Activated CD8-positive, alpha-beta memory T cell treated with anti-CD3 and anti-CD28 coated beads, Interleukin-2, amount 50 U/mL, for 1 hour (primary cell): Measurements from ENCODE around the gene CENPA.
"Not testable (repeated sequence)": the region's sequence is repeated elsewhere in the genome, so short reads cannot be mapped to it uniquely, and the experiment has no call there.

ENCODE experiments used
- DNase-seq: peaks from one replicate; pipeline ENCODE4 v3.0.0-alpha.2; 2020; ENCODE audit errors: extremely low read depth

CENPA gene

DNA sequence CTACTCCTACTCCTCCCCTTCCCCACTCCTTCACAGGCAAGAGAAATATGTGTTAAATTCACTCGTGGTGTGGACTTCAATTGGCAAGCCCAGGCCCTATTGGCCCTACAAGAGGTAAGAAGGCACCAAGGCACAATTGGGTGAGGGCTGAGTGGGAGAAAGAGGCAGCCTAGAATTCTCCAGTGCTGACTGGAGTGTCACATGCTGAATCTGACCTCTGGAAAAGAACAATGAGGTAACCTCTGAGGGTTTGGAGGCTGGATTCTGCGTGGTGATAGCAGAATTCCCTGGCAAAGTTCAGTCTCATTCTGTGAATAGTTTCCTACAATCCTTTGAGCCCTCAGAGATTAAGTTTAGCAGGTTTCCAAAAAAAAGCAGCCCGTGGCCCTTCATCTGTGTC is 6.9 kb downstream of the CENPA start:
- DNase-seq, result no peak

DNA sequence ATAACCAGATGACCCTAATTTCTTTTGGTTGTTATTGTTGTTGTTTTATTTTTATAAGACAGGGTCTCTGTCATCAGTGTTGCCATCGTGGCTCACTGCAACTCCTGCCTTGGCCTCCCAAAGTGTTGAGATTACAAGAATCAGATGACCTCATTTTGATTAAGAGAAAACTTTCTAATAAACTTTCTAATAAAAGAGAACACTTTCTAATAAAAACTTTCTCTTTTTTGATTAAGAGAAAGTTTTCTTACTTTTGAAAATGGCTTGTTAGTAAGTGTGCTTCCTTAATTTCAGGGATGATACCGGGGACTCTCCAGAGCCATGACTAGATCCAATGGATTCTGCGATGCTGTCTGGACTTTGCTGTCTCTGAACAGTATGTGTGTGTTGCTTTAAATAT is 7.7 kb downstream of the CENPA start:
- no peak for DNase-seq

DNA sequence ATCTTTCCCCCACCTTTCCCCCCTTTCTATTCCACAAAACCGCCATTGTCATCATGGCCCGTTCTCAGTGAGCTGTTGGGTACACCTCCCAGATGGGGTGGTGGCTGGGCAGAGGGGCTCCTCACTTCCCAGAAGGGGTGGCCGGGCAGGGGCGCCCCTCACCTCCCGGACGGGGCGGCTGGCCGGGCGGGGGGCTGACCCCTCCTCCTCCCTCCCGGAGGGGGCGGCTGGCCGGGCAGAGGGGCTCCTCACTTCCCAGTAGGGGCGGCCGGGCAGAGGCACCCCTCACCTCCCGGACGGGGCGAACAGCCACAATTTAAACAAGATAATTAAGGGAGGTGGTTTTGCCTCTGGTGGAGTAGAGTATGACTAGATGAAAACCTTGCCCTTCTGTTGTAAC is 9.3 kb downstream of the CENPA start:
- not testable (repeated sequence) for DNase-seq

DNA sequence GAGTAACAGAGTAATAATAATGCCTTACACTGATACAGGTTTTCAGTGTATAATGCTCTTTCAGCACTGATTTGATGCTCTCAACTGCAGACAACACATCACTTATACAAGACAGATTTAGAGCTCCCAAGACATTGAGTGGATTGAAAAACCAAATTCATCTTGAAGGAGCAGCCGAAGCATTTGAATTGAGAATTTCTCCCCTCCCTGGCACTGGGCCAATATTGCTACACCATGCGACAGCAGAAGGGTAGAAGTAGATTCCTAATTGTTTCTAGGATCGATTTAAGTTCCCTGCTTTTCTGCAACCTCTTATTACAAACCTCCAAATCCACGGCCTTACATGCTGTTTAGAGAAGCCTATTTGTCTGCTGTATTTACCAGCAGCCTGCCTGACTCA is 15.5 kb downstream of the CENPA start:
- DNase-seq, result no peak

DNA sequence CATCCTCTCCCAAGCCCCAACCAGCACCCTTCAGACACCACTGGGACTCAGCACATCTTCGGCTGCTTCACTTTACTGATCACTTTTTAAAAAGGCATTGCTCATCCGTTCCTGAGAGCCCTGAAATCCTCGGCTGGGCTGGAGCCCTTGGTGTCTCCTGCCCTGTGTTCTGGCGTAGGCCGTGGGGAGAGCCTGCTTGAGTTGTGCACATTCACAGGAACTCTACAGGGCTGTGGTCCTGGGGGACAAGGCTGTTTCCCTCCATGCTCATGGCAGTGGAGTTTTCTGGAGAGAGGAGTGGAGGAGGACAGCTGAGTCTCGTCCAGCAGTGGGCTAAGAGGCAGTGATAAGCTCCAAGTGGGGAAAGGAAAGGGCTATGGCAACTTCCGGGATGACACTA is 15.9 kb downstream of the CENPA start:
- DNase-seq, result no peak

DNA sequence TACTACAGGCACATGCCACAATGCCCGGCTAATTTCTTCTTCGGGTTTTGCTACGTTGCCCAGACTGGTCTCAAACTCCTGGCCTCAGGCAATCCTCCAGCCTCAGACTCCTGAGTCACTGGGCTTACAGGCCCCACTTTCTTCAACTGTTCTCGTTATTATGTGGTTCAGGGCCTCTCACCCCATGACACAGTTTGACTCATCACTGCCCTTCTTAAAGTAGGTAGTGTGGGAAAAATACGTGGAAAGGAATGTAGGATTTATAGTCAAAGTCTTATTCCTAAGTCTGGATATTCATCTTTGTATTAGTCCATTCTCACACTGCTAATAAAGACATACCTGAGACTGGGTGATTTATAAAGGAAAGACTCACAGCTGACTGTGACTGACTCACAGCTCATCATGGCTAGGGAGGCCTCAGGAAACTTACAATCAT is 19.4 kb downstream of the CENPA start:
- DNase-seq, result no peak

DNA sequence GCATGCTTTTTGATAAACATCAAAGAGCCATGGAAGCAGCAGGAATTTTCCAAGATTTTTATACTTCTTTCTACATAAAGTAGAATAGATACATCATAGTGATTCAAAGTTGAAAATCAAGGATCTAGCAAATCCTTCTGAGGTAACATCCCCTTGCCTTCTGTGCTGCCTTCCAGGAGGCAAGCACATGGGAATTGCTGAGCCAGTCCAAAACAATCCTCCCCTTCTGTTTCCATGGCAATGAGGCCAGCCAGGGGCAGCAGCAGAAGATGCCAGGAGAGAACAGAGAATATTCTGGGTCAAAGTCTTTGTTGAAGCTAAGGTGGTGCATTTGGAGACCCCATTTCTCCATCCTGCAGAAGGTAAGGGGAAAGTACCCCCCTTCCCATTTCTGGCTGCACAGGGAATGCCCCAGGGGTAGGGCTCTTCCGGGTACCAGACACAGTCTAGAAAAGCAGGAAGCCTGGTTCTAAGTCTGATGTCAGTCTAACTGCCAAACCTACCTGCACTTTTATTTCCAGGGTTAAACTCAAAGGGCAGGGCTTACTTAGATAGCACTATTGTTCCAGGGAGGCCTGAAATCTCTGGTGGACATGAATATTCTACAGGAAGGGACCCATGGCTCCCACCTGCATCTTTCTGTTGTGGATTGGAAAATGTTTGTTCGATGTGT is 22.1 kb downstream of the CENPA start:
- DNase-seq, result no peak

DNA sequence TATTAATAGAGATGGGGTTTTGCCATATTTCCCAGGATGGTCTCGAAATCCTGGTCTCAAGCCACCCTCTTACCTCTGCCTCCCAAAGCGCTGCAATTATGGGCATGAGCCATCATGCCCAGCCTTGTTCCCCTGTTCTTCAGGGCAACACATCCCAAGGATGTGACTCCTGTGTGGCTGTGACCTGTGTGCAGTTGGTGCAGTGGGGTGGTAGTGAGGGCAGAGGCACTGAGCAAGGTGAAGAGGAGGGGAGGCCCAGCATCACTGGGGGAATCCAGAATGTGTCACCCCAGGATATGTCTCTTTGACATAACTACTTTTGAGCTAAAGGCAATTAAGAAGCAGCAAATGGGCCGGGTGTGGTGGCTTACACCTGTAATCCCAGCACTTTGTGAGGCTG is 23.4 kb downstream of the CENPA start:
- no peak for DNase-seq

DNA sequence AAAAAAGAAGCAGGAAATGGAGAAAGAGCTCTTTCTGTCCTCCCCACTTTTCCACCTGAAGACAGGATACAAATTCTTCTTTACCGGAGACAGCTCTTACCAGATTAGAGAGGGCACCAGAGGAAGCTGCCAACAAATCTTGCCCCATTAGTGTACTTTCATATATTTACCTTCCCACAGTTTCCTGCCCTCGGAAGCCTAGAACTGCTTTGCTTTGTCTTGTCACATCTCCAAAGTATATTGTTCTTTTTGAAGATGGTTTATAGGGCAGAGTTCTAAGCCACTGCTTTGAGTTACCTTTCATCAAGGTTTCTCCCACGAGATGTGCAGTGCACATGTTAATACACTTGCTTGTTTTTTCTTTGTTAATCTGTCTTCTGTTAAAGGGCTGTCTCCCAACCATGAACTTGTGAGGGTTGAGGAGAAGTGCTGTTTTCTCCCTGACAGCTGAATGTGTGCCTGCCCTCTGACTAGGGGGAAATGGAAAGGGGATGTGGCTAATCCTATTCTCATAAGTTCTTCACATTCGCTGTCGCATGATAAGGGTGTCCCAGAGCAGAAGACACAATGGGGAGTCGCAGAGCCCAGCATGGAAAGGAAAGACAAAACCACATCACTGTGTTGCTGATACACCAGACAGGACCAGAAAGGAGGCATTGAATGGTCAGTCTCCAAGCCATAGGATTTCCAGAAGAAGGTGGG is 24.2 kb downstream of the CENPA start:
- DNase-seq, result no peak

DNA sequence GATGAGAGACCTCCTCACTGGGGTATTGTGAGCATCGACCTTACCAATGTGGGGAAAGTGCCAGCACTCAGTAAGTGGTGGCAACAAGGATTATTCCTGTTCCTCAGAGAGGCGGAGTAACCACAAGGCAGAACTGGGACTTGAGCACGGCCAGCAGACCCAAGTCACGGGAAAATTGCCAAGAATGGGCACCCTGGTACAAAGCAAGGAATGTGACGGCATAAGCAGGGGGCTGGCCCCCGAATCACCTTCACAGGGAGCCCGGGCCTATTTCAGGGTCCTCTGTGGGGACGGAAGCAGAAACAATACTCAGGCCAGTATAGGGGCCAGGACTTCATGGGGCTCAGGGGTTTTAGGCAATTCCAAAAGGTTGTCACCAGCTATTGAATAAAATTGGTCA is 25.4 kb downstream of the CENPA start:
- DNase-seq, result no peak

DNA sequence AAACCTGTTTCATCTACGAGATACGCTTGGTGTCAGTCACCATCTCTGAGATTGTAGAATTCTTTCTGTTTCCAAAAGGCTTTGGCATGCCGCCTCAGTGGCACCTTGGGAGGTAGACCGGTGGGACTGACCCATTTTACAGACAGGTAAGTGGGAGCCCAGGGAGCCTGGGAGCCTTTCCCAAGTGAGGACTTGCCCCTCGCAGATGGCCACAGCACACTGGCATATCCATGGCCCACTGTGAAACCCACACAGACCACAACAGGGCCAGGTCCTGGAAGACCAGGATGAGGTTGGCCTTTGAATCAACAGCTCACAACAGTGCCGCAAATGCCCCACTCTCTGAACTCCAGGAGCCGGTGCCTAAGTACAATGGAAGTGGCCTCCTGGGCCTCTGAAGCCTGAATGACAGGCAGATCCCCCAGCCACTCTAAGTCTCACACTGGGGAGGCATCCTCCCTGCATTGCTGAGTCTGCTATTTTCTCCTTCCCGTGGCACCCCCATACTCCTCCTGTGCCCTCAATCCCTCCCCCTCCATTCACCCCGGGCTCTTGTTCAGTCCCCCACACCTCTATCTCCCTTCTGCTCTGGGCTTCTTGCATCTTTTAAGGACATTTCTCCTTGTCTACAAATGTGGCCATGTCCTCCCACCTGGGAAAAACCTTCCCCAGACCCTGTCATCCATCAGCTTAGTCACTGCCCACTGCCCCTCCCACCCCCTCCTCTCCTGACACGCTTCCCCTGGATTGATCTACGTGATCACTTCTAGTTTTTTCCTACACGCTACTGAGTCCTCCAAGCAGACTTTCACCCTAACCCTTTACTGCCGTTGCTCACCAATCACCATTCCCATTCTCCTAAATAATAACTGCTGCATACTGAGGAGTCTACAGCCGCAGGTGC is 26.2 kb downstream of the CENPA start:
- DNase-seq, result no peak

DNA sequence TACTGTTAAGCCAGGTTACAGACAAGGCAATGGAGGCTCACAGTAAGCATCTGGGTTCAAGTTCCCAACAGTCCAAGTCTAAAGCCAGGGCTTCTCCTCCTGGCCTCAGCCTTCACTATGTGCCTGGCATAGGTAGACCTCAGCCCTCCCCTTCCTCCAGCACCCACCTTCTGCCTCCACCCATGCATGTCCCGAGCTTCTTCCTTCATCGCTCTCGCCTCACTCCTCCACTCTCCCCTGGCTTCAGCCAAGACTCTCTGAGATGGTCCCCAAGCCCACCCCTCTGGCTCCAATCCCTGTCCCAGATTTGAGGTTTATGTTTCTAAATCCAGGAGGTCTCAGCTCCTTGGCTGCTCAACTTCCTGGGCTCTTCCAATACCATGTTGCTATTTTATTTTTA is 26.9 kb downstream of the CENPA start:
- no peak for DNase-seq

DNA sequence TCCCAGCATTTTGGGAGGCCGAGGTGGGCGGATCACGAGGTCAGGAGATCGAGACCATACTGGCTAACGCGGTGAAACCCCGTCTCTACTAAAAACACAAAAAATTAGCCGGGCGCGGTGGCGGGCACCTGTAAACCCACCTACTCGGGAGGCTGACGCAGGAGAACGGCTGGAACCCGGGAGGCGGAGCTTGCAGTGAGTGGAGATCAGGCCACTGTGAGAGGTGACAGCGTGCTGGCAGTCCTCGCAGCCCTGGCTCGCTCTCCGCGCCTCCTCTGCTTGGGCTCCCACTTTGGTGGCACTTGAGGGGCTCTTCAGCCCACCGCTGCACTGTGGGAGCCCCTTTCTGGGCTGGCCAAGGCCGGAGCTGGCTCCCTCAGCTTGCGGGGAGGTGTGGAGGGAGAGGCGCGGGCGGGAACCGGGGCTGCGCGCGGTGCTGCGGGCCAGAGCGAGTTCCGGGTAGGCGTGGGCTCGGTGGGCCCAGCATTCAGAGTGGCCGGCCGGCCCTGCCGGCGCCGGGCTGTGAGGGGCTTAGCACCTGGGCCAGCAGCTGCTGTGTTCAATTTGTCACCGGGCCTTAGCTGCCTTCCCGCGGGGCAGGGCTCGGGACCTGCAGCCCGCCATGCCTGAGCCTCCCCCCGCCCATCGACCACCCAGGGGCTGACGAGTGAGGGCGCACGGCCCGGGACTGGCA is 28.4 kb downstream of the CENPA start:
- not testable (repeated sequence) for DNase-seq

DNA sequence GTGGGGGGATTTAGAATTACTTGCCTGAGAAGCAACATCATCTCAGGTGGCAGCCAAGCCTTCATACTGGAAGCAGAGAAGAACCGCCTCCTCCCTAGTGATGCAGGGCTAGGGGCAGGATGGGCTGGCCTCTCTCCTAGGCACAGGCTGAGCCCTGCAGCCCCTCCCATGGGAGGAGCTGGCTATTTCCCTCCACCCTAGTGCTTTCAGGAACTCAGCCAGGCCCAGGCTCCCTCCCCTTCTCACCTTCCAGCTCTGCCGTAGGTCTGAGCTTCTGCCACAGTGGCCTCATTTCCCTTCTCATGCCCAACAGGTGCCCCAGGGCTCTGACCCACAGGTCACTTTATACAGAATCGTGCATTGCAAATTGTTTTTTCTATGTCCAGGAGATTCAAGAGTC is 31.0 kb downstream of the CENPA start:
- no peak for DNase-seq

DNA sequence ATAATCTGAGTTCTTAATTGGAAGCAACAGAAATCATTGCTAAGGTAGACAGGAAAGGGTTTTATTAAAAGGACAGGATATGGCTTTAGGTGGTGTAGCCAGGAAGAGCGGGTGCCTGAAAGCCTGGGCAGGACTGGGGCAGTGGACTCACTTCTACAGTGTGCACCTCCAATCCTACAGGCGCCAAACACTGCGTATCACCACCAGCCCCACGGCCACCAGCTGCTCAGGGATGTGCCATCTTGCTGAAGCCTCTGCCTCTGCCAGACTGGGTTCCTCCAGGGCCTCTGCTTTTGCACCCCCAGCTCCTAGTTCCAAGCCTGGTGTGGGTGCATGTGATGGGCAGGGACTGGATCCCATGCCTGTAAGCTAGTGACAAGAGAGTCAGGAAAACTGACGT is 32.4 kb downstream of the CENPA start:
- DNase-seq, result no peak

DNA sequence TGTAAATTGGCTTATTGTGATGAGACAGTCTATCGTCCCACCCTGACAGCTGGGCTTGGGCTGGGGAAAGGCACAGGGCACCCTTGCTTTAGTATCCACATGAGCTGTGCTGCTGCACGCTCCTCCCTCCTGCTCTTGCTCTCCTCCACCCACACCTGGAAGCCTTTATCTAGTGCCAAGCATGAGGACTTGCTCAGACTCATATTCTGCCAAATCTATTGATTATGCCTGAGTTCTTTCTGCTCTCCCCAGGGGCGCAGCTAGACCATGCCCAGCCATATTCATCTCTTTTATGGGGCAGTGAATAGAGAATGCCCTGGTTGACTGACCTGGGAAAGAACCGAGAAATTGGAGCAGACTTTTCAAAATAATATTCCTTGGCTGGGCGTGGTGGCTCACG is 33.1 kb downstream of the CENPA start:
- DNase-seq, result no peak

DNA sequence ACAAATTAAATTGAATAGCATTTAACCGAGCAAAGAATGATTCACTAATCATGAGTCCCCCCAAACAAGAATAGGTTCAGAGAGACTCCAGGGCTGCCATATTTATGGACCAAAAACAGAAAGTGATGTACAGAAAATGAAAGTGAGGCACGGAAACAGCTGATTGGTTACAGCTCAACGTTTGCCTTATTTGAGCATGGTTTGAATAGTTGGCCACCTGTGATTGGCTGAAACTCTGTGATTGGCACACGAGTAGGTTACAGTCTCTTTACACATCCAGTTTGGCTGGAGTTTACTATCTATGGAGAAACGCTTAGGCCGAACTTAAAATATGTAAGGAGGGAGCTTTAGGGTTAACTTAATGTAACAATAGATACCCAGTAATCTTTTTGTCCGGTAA is 35.1 kb downstream of the CENPA start:
- no peak for DNase-seq

DNA sequence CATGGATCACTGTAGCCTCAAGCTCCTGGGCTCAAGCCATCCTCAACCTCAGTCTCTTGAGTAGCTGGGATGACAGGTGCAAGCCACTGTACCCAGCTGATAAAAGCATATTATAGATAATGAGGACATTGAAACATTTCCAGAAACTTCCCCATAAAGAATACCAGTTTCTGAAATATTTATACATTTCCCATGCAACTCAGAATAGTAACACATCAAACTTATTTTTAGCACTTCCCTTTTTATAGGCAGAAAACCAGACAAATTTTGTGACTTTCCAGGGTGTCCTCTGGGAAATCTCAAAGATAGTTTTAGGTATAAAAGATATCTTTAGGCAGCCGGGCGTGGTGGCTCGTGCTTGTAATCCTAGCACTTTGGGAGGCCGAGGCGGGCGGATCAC is 37.0 kb downstream of the CENPA start:
- DNase-seq, result no peak

DNA sequence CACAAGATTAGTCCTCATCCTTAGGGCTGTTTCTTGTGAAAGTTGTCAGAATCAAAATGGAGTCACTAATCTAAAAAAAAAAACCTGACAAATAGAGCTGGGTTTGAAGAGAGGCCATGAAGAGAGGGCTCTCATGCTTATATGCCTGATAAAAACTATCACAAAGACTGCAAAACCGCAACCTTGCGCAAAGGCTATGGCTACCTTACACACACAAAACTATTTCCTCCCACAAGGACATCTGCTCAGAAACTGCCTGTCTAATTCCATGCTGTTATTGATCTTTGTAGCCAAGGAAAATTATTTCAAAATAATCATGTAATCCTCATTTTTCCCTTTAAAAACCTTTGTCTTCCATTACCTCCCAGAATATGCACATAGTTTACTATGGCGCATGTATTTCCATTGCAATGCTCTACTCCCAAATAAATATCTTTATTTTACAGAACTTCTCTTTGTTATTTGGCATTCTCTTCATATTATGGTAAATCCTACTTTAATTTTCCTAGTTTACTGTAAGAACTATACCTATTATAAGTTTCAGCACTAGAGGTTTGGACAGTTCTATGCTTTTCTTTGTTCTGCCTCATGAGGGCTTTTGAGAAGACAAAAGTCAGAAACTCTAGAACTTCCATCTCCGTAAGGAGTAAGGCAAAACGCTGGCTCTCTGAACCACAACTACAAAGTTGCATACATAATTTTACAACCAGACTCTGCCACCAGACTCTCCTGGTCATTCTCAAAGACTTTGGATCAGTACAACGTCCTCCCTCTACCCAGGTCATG is 52.5 kb downstream of the CENPA start:
- DNase-seq, result no peak

DNA sequence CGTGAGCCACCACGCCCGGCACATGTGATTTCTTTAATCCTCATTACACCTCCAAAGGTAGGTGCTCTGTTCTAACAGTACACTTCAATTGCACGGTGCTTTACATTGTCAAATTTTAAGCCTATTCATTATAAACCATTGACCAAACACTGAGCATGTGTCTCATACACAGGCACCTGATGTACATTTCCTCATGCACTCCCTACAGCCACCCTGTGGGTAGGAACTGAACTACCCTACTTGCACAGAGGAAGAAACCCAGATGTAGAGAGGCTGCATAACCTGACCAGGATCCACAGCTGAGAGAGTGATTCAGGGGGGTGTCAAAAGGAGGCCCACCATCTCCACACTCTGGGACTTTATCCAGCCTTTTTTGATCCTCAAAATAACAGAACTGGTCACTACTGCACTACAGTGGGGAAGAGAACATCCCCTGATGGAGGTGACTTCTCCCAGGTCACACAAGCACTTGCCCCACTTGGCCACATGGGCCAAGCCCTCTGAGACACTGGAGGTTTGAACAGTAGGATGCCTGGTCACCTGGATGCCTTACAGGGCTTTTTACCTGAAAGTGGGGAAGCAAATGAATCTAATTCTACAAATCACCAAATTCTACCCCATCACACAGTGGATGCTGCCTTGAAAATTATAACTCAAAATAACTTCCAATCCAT is 55.2 kb downstream of the CENPA start:
- DNase-seq, result no peak

DNA sequence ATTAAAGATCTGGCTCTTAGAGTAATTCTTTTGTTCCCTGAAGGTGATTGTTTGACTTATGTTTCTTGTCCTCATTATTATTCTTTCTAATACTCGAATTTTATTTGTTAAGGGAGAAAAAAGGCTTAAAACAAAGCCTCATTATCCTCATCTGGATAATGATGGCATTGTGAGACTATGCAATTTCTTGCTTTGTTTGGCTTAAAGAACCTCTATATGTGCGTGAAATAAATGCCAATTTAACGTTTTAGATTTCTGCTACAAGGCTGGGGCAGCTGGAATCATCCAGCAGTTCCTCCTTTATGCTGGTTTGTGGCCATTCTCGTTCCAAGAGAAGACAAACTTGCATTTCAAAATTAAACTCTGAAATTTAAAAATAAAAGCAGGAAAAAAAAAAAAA is 57.2 kb downstream of the CENPA start:
- no peak for DNase-seq
